ENCODE results near the gene TYW1.

TYW1 gene

DNA sequence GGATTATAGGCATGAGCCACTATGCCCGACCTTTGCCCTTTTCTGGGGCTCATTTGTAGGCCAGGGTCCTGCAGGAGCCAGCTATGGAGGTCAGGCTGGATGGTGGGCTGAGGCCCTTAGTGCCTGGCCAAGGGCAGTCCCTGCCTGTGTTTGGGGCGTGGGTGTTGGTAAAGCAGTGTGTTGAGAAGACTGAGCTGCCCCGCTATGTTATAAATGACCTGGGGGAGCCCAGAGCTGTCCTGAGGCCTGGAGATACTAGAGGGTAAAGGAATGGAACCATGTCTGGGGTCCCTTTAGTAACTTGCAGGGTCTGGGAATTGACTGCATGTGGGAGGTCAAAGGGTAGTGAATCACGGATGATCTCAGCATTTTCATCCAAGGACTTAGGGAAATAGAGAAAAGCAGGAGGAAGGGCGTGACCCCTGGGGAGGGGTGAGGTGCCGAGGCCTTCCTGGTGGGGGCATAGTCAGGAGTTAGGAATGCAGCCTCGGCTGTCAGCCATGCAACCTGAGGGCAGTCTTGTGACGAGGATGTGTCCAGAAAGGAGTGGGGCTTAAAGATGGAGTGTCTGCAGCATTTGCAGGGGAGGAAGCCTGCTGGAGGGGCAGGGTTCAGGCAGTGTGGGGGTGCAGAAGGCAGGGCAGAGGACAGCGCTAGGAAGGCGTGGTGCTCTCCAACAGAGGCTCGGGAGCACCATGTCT lies 44.1 kb upstream of the TYW1 start:
- no CpG with 5 or more reads among the region's 11 CpGs for WGBS (ENCODE audit: extremely low coverage, insufficient coverage, insufficient read length)
- peak overlapping the region; percentile 39 for H4K91ac ChIP-seq (ENCODE audit: low read depth, low read length)
- H2BK5ac ChIP-seq (ENCODE audit: low read depth, low read length, poor library complexity): peak overlapping the region; percentile 49
- no peaks in the 10 kb centered on the region for H3K27me3 ChIP-seq (ENCODE audit: insufficient read depth, low read length)
- peak; percentile 69 to 75 for DNase-seq
- H3K18ac ChIP-seq (ENCODE audit: low read length): no peak overlapping the region
- peak overlapping the region; percentile 19 for H2BK120ac ChIP-seq (ENCODE audit: insufficient read depth, low read length, poor library complexity)
- H4K8ac ChIP-seq (ENCODE audit: low read depth, low read length): no peak overlapping the region
- peak overlapping the region; percentile 74 for H3K27ac ChIP-seq (ENCODE audit: low read depth, low read length)
- no peaks in the 10 kb centered on the region for H3K9me3 ChIP-seq (ENCODE audit: insufficient read depth, low read depth, low read length)
- H3K14ac ChIP-seq (ENCODE audit: low read length): no peak overlapping the region
- H2AK5ac ChIP-seq (ENCODE audit: low read length): no peak overlapping the region
- no peak overlapping the region for H2AFZ ChIP-seq (ENCODE audit: insufficient read depth, low read length, poor library complexity)
- no peaks in the 10 kb centered on the region for H3K79me2 ChIP-seq (ENCODE audit: control insufficient read depth, insufficient read depth, low read length, poor library complexity)
- peaks cover 35 to 43% of the 10 kb centered on the region in 2 experiments for H3K36me3 ChIP-seq (ENCODE audit: control insufficient read depth in 1 of 2, insufficient read depth in 2 of 2, low read length in 2 of 2)
- peak overlapping the region; percentile 15 for H3K4ac ChIP-seq (ENCODE audit: low read depth, low read length)
- peak overlapping the region; percentile 23 for H2BK12ac ChIP-seq (ENCODE audit: low read length)
- peak overlapping the region; percentile 19 for H4K12ac ChIP-seq (ENCODE audit: low read depth, low read length)
- H3K4me1 ChIP-seq (ENCODE audit: control insufficient read depth in 1 of 2, insufficient read depth in 2 of 2, low read length in 2 of 2): peaks cover 9 to 10% of the 10 kb centered on the region in 2 experiments
- no peak overlapping the region for H3K4me3 ChIP-seq (ENCODE audit: low read depth, low read length)
- no peak overlapping the region for H3K9ac ChIP-seq (ENCODE audit: low read length)
- H3K79me1 ChIP-seq (ENCODE audit: low read length): peaks cover 7% of the 10 kb centered on the region
- no peak overlapping the region for H3K4me2 ChIP-seq (ENCODE audit: low read length)
- no peak overlapping the region for H3K23ac ChIP-seq (ENCODE audit: low read length)

GRCh38 chr7:66953044-66953427 lies 43.6 kb upstream of the TYW1 start:
- H2AFZ ChIP-seq (ENCODE audit: insufficient read depth, low read length, poor library complexity): no peak overlapping the region
- H3K4ac ChIP-seq (ENCODE audit: low read depth, low read length): no peak overlapping the region
- no peak overlapping the region for H3K14ac ChIP-seq (ENCODE audit: low read length)
- no peak overlapping the region for H3K23ac ChIP-seq (ENCODE audit: low read length)
- H3K9me3 ChIP-seq (ENCODE audit: insufficient read depth, low read depth, low read length): no peaks in the 10 kb centered on the region
- H4K8ac ChIP-seq (ENCODE audit: low read depth, low read length): no peak overlapping the region
- H4K12ac ChIP-seq (ENCODE audit: low read depth, low read length): no peak overlapping the region
- H2BK12ac ChIP-seq (ENCODE audit: low read length): no peak overlapping the region
- no peak overlapping the region for H3K4me3 ChIP-seq (ENCODE audit: low read depth, low read length)
- H3K4me1 ChIP-seq (ENCODE audit: control insufficient read depth in 1 of 2, insufficient read depth in 2 of 2, low read length in 2 of 2): peaks cover 9 to 10% of the 10 kb centered on the region in 2 experiments
- H4K91ac ChIP-seq (ENCODE audit: low read depth, low read length): no peak overlapping the region
- no peak overlapping the region for H3K18ac ChIP-seq (ENCODE audit: low read length)
- H3K79me2 ChIP-seq (ENCODE audit: control insufficient read depth, insufficient read depth, low read length, poor library complexity): no peaks in the 10 kb centered on the region
- no peak overlapping the region for H3K9ac ChIP-seq (ENCODE audit: low read length)
- no peak overlapping the region for H2AK5ac ChIP-seq (ENCODE audit: low read length)
- DNase-seq: no peak
- no peak overlapping the region for H2BK120ac ChIP-seq (ENCODE audit: insufficient read depth, low read length, poor library complexity)
- peak overlapping the region; percentile 36 for H2BK5ac ChIP-seq (ENCODE audit: low read depth, low read length, poor library complexity)
- no peak overlapping the region for H3K4me2 ChIP-seq (ENCODE audit: low read length)
- peaks cover 7% of the 10 kb centered on the region for H3K79me1 ChIP-seq (ENCODE audit: low read length)
- peak overlapping the region; percentile 9 for H3K27ac ChIP-seq (ENCODE audit: low read depth, low read length)
- H3K27me3 ChIP-seq (ENCODE audit: insufficient read depth, low read length): no peaks in the 10 kb centered on the region
- WGBS (ENCODE audit: extremely low coverage, insufficient coverage, insufficient read length): no CpG with 5 or more reads among the region's 5 CpGs
- H3K36me3 ChIP-seq (ENCODE audit: control insufficient read depth in 1 of 2, insufficient read depth in 2 of 2, low read length in 2 of 2): peaks cover 35 to 48% of the 10 kb centered on the region in 2 experiments

DNA sequence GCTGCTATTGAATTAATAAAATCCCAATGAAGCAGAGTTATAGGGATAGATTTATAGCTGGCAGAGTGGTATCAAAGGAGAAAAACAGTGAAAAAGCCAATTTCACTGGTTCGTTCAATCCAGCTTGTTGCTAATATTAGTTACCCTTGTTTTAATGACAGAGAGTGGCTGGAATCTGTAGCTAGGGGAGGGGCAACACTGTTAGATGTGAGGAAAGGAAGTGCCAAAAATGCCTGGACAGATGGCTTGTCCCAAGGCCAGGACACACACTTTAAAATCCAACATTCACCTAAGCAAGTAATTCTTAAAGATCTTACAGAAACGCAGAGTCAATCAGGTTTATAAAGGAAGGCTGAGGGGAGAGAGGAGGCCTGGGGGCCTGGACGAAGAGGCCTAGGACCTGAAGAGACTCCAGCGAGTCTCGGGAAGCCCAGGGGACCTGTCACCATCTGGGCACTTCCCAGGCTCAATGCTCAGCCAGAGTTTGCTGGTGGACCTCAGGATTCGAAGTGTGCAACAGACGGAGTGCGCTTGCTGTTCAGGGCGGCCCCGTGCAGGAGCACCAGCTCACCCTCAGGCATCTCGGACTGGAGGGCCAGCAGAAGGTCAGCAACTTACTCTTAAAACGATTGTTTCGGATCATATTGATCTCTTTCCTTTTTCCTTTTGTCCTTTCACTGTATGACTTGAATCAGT lies 38.9 kb upstream of the TYW1 start:
- Histone ChIP-seq H3K9ac (ENCODE audit: low read length) (no peak overlapping the region), H4K12ac (ENCODE audit: low read depth, low read length) (no peak overlapping the region), H2BK5ac (ENCODE audit: low read depth, low read length, poor library complexity) (no peak overlapping the region), H3K14ac (ENCODE audit: low read length) (no peak overlapping the region), H3K4me2 (ENCODE audit: low read length) (no peak overlapping the region), H3K4me3 (ENCODE audit: low read depth, low read length) (no peak overlapping the region), H4K91ac (ENCODE audit: low read depth, low read length) (no peak overlapping the region), H3K79me2 (ENCODE audit: control insufficient read depth, insufficient read depth, low read length, poor library complexity) (no peaks in the 10 kb centered on the region), H3K4ac (ENCODE audit: low read depth, low read length) (no peak overlapping the region), H3K9me3 (ENCODE audit: insufficient read depth, low read depth, low read length) (no peaks in the 10 kb centered on the region), H2AFZ (ENCODE audit: insufficient read depth, low read length, poor library complexity) (no peak overlapping the region), H3K27me3 (ENCODE audit: insufficient read depth, low read length) (no peaks in the 10 kb centered on the region), H3K18ac (ENCODE audit: low read length) (no peak overlapping the region), H3K79me1 (ENCODE audit: low read length) (peaks cover 2% of the 10 kb centered on the region), H2BK120ac (ENCODE audit: insufficient read depth, low read length, poor library complexity) (no peak overlapping the region), H4K8ac (ENCODE audit: low read depth, low read length) (no peak overlapping the region), H2BK12ac (ENCODE audit: low read length) (no peak overlapping the region), H3K36me3 (ENCODE audit: control insufficient read depth in 1 of 2, insufficient read depth in 2 of 2, low read length in 2 of 2) (peaks cover 32 to 55% of the 10 kb centered on the region in 2 experiments), H3K27ac (ENCODE audit: low read depth, low read length) (no peak overlapping the region), H3K23ac (ENCODE audit: low read length) (no peak overlapping the region), H3K4me1 (ENCODE audit: control insufficient read depth in 1 of 2, insufficient read depth in 2 of 2, low read length in 2 of 2) (peaks cover 2% of the 10 kb centered on the region in 2 experiments), H2AK5ac (ENCODE audit: low read length) (no peak overlapping the region)
- no CpG with 5 or more reads among the region's 13 CpGs for WGBS (ENCODE audit: extremely low coverage, insufficient coverage, insufficient read length)
- DNase-seq: no peak

- H2BK5ac ChIP-seq (ENCODE audit: low read depth, low read length, poor library complexity): no peak overlapping the region
- no CpG with 5 or more reads among the region's 17 CpGs for WGBS (ENCODE audit: extremely low coverage, insufficient coverage, insufficient read length)
- no peaks in the 10 kb centered on the region for H3K4me1 ChIP-seq (ENCODE audit: control insufficient read depth in 1 of 2, insufficient read depth in 2 of 2, low read length in 2 of 2)
- H2BK12ac ChIP-seq (ENCODE audit: low read length): no peak overlapping the region
- no peaks in the 10 kb centered on the region for H3K9me3 ChIP-seq (ENCODE audit: insufficient read depth, low read depth, low read length)
- no peak overlapping the region for H4K91ac ChIP-seq (ENCODE audit: low read depth, low read length)
- no peaks in the 10 kb centered on the region for H3K79me1 ChIP-seq (ENCODE audit: low read length)
- no peak overlapping the region for H3K9ac ChIP-seq (ENCODE audit: low read length)
- H2AFZ ChIP-seq (ENCODE audit: insufficient read depth, low read length, poor library complexity): no peak overlapping the region
- H2AK5ac ChIP-seq (ENCODE audit: low read length): no peak overlapping the region
- no peak overlapping the region for H4K12ac ChIP-seq (ENCODE audit: low read depth, low read length)
- H3K27me3 ChIP-seq (ENCODE audit: insufficient read depth, low read length): no peaks in the 10 kb centered on the region
- no peak overlapping the region for H3K18ac ChIP-seq (ENCODE audit: low read length)
- no peak overlapping the region for H4K8ac ChIP-seq (ENCODE audit: low read depth, low read length)
- no peak overlapping the region for H3K27ac ChIP-seq (ENCODE audit: low read depth, low read length)
- no peak overlapping the region for H3K23ac ChIP-seq (ENCODE audit: low read length)
- H3K4me2 ChIP-seq (ENCODE audit: low read length): no peak overlapping the region
- H2BK120ac ChIP-seq (ENCODE audit: insufficient read depth, low read length, poor library complexity): no peak overlapping the region
- H3K4ac ChIP-seq (ENCODE audit: low read depth, low read length): no peak overlapping the region
- peaks cover 31 to 48% of the 10 kb centered on the region in 2 experiments for H3K36me3 ChIP-seq (ENCODE audit: control insufficient read depth in 1 of 2, insufficient read depth in 2 of 2, low read length in 2 of 2)
- H3K79me2 ChIP-seq (ENCODE audit: control insufficient read depth, insufficient read depth, low read length, poor library complexity): no peaks in the 10 kb centered on the region
- H3K4me3 ChIP-seq (ENCODE audit: low read depth, low read length): no peak overlapping the region
- no peak for DNase-seq
- no peak overlapping the region for H3K14ac ChIP-seq (ENCODE audit: low read length)
Observed at GRCh38 chr7:66958538-66959350, 37.9 kb upstream of the TYW1 start.

Data from trophoblast cell (in vitro differentiated cells and primary cell).